Astrocyte (in vitro differentiated cells and primary cell): ENCODE data around the gene RARB. TPM values are rescaled to one million over a fixed set of nuclear protein-coding genes. Genes with fewer than 3 reads are reported as not detected.

Experiments
- DNase-seq: peaks from one replicate; pipeline ENCODE4 v3.0.0-alpha.2; 2010; ENCODE audit warnings: low read depth
- FAIRE-seq: peaks from 2 replicates; lab custom pipeline; 2011; peaks lifted over from hg19 to GRCh38; lab: Jason Lieb, UNC
- H2AFZ ChIP-seq: 2 replicates; pipeline ENCODE4 v1.6.0; 2012; ENCODE audit warnings: low read depth, low read length, inconsistent platforms
- H3K27ac ChIP-seq: 2 replicates; pipeline ENCODE4 v1.5.1; 2011; ENCODE audit warnings: low read depth, low read length, inconsistent platforms
- H3K27me3 ChIP-seq: 2 replicates; pipeline ENCODE4 v1.6.0; 2011; ENCODE audit warnings: low read length, inconsistent platforms; ENCODE audit not compliant: insufficient read depth
- H3K36me3 ChIP-seq: 2 replicates; pipeline ENCODE4 v1.5.1; 2011; ENCODE audit warnings: low read length, inconsistent platforms; ENCODE audit not compliant: insufficient read depth
- H3K4me1 ChIP-seq: 2 replicates; pipeline ENCODE4 v1.5.1; 2011; ENCODE audit warnings: low read length, inconsistent platforms; ENCODE audit not compliant: insufficient read depth
- H3K4me2 ChIP-seq: 2 replicates; pipeline ENCODE4 v1.6.0; 2012; ENCODE audit warnings: low read length, inconsistent platforms
- H3K4me3 ChIP-seq: 2 replicates; pipeline ENCODE4 v1.5.1; 2011; ENCODE audit warnings: low read depth, mild to moderate bottlenecking, low read length, inconsistent platforms; ENCODE audit not compliant: insufficient read depth
- H3K79me2 ChIP-seq: 2 replicates; pipeline ENCODE4 v1.6.0; 2012; ENCODE audit warnings: mild to moderate bottlenecking, low read length, inconsistent platforms; ENCODE audit not compliant: insufficient read depth
- H3K9ac ChIP-seq: 2 replicates; pipeline ENCODE4 v1.6.0; 2012; ENCODE audit warnings: mild to moderate bottlenecking, low read length, inconsistent platforms
- H3K9me3 ChIP-seq: 2 replicates; pipeline ENCODE4 v1.5.1; 2012; ENCODE audit warnings: low read depth, mild to moderate bottlenecking, low read length, inconsistent platforms; ENCODE audit not compliant: insufficient read depth
- H4K20me1 ChIP-seq: 2 replicates; pipeline ENCODE4 v1.6.0; 2012; ENCODE audit warnings: low read length, inconsistent platforms; ENCODE audit not compliant: insufficient read depth
- H3K27ac Mint-ChIP-seq: one replicate; pipeline ENCODE4 v1.8.0; 2021; ENCODE audit warnings: mild to moderate bottlenecking, mixed read lengths; ENCODE audit not compliant: unreplicated experiment
- H3K27me3 Mint-ChIP-seq: one replicate; pipeline ENCODE4 v1.8.0; 2021; ENCODE audit warnings: low read depth, mixed read lengths; ENCODE audit not compliant: unreplicated experiment
- H3K36me3 Mint-ChIP-seq: one replicate; pipeline ENCODE4 v1.8.0; 2021; ENCODE audit warnings: low read depth, mixed read lengths; ENCODE audit not compliant: unreplicated experiment
- H3K4me1 Mint-ChIP-seq: one replicate; pipeline ENCODE4 v1.8.0; 2021; ENCODE audit warnings: low read depth, mixed read lengths; ENCODE audit not compliant: unreplicated experiment
- H3K4me3 Mint-ChIP-seq: one replicate; pipeline ENCODE4 v1.8.0; 2021; ENCODE audit warnings: mild to moderate bottlenecking, moderate library complexity, mixed read lengths; ENCODE audit not compliant: unreplicated experiment
- H3K9me3 Mint-ChIP-seq: one replicate; pipeline ENCODE4 v1.8.0; 2021; ENCODE audit warnings: mild to moderate bottlenecking, mixed read lengths; ENCODE audit not compliant: unreplicated experiment
- CTCF ChIP-seq: IDR thresholded peaks from 2 replicates; pipeline ENCODE4 v1.5.1; 2011; ENCODE audit warnings: low read depth, mild to moderate bottlenecking, inconsistent platforms, low read length, moderate library complexity; ENCODE audit not compliant: insufficient read depth
- EZH2 ChIP-seq: IDR thresholded peaks from 2 replicates; pipeline ENCODE4 v1.6.1; 2012; ENCODE audit warnings: mild to moderate bottlenecking, low read length, inconsistent platforms; ENCODE audit not compliant: insufficient read depth
- total RNA-seq: library from RNA; stranded (reverse); gene quantifications from 2 replicates; pipeline ENCODE4 v1.2.1, GENCODE V29; 2021

Gene RARB
- total RNA-seq, 1 donor from 2014 or later = 0.27 TPM

- peaks cover 6% of the 10 kb centered on the region for H3K36me3 Mint-ChIP-seq
- Histone ChIP-seq H3K27me3 (no peaks in the 10 kb centered on the region), H2AFZ (no peak overlapping the region), H3K36me3 (peaks cover 42% of the 10 kb centered on the region), H3K79me2 (no peaks in the 10 kb centered on the region), H3K4me2 (no peak overlapping the region), H3K4me3 (no peak overlapping the region), H4K20me1 (no peaks in the 10 kb centered on the region), H3K9me3 (no peaks in the 10 kb centered on the region), H3K9ac (no peak overlapping the region), H3K4me1 (no peaks in the 10 kb centered on the region), H3K27ac (no peak overlapping the region)
- no peaks in the 10 kb centered on the region for H3K27me3 Mint-ChIP-seq
- no peak overlapping the region for H3K4me3 Mint-ChIP-seq
- H3K9me3 Mint-ChIP-seq = no peaks in the 10 kb centered on the region
- no peak for DNase-seq
- H3K27ac Mint-ChIP-seq = no peak overlapping the region
- H3K4me1 Mint-ChIP-seq = peaks cover 2% of the 10 kb centered on the region
- TF ChIP-seq CTCF (no peak), EZH2 (no peak)
- FAIRE-seq = no peak
Measured at GRCh38 chr3:25620493-25620892, 192.4 kb downstream of the RARB start.

- H2AFZ ChIP-seq = no peak overlapping the region
- H3K4me3 ChIP-seq = no peak overlapping the region
- H3K9me3 Mint-ChIP-seq = no peaks in the 10 kb centered on the region
- no peaks in the 10 kb centered on the region for H3K79me2 ChIP-seq
- H4K20me1 ChIP-seq = no peaks in the 10 kb centered on the region
- H3K36me3 Mint-ChIP-seq = peaks cover 6% of the 10 kb centered on the region
- peaks cover 42% of the 10 kb centered on the region for H3K36me3 ChIP-seq
- H3K27me3 ChIP-seq = no peaks in the 10 kb centered on the region
- H3K4me1 Mint-ChIP-seq = peaks cover 2% of the 10 kb centered on the region
- H3K9ac ChIP-seq = no peak overlapping the region
- H3K4me2 ChIP-seq = no peak overlapping the region
- no peak overlapping the region for H3K4me3 Mint-ChIP-seq
- no peaks in the 10 kb centered on the region for H3K4me1 ChIP-seq
- FAIRE-seq = no peak
- H3K27ac Mint-ChIP-seq = no peak overlapping the region
- DNase-seq = no peak
- TF ChIP-seq EZH2 (no peak), CTCF (no peak)
- no peaks in the 10 kb centered on the region for H3K27me3 Mint-ChIP-seq
- no peak overlapping the region for H3K27ac ChIP-seq
- no peaks in the 10 kb centered on the region for H3K9me3 ChIP-seq
Measured at GRCh38 chr3:25621087-25621486, 193.0 kb downstream of the RARB start.

- Histone ChIP-seq H4K20me1 (peaks cover 7% of the 10 kb centered on the region), H3K9me3 (no peaks in the 10 kb centered on the region), H3K9ac (no peak overlapping the region), H3K4me2 (no peak overlapping the region), H3K27me3 (no peaks in the 10 kb centered on the region), H2AFZ (no peak overlapping the region), H3K4me3 (no peak overlapping the region), H3K4me1 (no peaks in the 10 kb centered on the region), H3K36me3 (peaks cover 40% of the 10 kb centered on the region), H3K79me2 (no peaks in the 10 kb centered on the region), H3K27ac (no peak overlapping the region)
- Mint-ChIP-seq H3K36me3 (peaks cover 5% of the 10 kb centered on the region), H3K27ac (no peak overlapping the region), H3K4me3 (no peak overlapping the region), H3K27me3 (no peaks in the 10 kb centered on the region), H3K4me1 (no peaks in the 10 kb centered on the region), H3K9me3 (no peaks in the 10 kb centered on the region)
- DNase-seq (no peak), FAIRE-seq (no peak)
- no peak for TF ChIP-seq EZH2
- no peak for TF ChIP-seq CTCF
Measured at GRCh38 chr3:25631989-25632388, 203.9 kb downstream of the RARB start.
